Glomerular endothelial cell (primary cell): ENCODE measurements around the gene TRIM17. TPM values are rescaled to one million over a fixed set of nuclear protein-coding genes. Genes with fewer than 3 reads are reported as not detected.
"Not testable (repeated sequence)": the region's sequence is repeated elsewhere in the genome, so short reads cannot be mapped to it uniquely, and the experiment has no call there.

Experiments used
- DNase-seq: peaks from one replicate; pipeline ENCODE4 v3.0.0-alpha.2; 2011; ENCODE audit warnings: low read depth, low spot score; ENCODE audit errors: extremely low read depth
- total RNA-seq: library from RNA; depleted of rRNA; stranded (reverse); fragments of >200 nt; gene quantifications from 2 replicates; pipeline ENCODE4 v1.2.3, GENCODE V29; 2015

The TRIM17 gene
- total RNA-seq, 1 donor from 2014 or later = not detected

- no peak for DNase-seq
Measured at GRCh38 chr1:228448372-228448771, 31.7 kb upstream of the TRIM17 start.

GRCh38 chr1:228446852-228447251, 30.2 kb upstream of the TRIM17 start:
- DNase-seq = no peak

- DNase-seq = no peak
Measured at GRCh38 chr1:228445843-228446650, 29.4 kb upstream of the TRIM17 start.

DNA sequence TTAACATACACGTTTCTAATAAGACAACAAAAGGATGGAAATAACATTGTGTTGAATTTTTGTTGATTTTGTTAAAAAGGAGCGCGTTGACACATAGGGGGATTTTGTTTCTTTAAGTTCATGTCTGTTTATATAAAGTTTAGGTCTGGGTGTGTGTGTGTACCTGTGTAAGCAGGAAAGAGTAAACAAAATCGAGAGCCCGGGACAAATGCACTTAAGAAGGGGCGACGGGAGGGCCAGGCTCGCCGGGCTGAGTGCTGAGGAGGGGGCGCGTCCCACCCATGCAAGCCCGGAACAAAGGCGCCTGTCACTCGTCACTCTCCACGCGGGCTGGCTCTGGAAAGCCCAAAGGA, 28.8 kb upstream of the TRIM17 start:
- DNase-seq = no peak

DNA sequence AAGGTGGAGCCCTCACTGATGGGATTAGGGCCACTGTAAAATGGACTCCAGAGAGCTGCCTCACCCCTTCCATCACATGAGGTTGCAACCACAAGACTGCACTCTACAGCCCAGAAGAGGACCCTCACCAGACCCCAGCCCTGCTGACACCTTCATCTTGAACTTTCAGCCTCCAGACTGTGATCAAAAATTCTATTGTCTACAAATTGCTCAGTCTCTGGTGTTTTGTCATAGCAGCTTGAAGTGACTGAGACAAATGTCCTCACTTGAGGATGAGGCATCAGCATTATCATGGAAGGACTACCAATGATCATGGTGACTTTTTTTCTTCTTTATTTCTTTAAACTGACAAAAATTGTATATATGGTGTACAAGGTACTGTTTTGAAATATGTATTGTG, 26.7 kb upstream of the TRIM17 start:
- no peak for DNase-seq

- DNase-seq = no peak
Measured at GRCh38 chr1:228440761-228441500, 24.3 kb upstream of the TRIM17 start.

DNA sequence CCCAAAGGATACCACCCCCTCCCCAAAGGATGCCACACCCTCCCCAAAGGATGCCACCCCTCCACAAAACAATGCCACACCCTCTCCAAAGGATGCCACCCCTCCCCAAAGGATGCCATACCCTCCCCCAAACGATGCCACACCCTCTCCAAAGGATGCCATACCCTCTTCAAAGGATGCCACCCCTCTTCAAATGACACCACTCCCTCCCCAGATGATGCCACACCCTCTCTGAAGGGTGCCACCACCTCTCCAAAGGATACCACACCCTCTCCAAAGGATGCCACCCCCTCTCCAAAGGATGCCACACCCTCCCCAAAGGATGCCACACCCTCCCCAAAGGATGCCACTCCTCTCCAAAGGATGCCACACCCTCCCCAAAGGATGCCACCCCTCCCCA, 21.6 kb upstream of the TRIM17 start:
- no peak for DNase-seq

- DNase-seq = no peak
Measured at GRCh38 chr1:228437424-228437962, 20.8 kb upstream of the TRIM17 start.

DNA sequence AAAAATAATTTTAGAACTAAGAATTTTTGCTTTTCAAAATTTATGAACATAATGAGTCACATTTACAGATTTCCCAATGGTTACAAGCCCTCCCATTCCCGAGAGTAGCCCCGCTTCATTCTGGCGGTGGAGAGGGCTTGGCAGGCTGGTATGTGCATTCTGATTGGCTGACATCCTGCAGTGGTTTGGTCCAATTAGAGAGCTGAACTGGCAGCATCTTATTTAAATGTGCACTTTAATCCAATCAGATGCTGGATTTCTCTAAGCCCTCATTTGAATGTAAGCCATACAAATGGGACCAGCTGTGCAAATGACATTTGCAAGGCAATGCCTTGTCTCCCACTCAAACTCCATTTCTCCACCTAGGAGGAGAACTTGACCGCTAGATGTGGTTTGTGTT, 18.0 kb upstream of the TRIM17 start:
- DNase-seq = no peak

GRCh38 chr1:228433337-228434053, 16.8 kb upstream of the TRIM17 start:
- not testable (repeated sequence) for DNase-seq

GRCh38 chr1:228430243-228430642, 13.6 kb upstream of the TRIM17 start:
- DNase-seq = no peak

GRCh38 chr1:228429698-228430097, 13.0 kb upstream of the TRIM17 start:
- no peak for DNase-seq

DNA sequence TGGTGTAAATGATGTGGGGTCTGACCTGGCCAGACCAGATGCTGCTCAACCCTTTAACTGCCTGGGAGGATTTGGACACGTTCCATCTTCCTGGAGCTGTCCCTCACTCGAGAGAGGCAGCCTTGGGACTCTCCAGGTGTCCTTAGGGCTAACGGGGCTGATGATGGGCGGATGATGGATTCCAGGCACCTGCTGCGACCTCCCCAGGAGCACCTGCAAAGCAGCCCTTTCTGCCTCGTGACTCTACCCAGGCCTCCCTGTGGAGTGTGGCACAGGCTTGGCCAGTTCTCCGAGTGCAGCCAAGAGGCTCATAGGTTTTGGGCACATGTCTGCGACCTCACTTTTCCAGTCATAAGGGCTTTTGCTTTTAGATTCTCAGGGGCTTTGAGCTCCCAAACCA, 12.3 kb upstream of the TRIM17 start:
- no peak for DNase-seq

GRCh38 chr1:228428412-228428811, 11.8 kb upstream of the TRIM17 start:
- no peak for DNase-seq

DNA sequence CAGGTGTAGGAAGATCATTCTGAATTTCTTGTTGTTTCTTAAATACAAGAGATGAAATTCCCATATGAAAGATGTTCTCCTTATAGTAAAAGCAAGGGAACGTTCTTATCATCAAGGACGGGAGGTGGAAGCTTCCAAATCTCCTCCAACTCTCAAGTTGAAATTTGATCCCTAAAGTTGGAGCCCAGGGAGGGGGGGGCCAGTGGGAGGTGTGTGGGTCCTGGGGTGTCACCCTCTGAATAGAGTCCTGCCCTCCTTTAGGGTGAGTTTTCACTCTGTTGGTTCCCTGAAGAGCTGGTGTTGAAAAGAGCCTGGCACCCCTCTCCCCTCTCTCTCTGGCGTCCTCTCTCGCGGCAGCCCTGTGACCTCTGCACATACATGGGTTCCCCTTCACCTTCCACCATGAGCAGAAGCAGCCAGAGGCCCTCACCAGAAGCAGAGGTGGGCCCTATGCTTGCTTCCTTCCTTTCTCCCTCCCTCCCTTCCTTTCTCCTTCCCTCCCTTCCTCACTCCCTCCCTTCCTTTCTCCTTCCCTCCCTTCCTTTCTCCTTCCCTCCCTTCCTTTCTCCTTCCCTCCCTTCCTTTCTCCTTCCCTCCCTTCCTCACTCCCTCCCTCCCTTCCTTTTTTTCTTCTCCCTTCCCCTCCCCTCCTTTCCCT, 10.0 kb upstream of the TRIM17 start:
- no peak for DNase-seq

DNA sequence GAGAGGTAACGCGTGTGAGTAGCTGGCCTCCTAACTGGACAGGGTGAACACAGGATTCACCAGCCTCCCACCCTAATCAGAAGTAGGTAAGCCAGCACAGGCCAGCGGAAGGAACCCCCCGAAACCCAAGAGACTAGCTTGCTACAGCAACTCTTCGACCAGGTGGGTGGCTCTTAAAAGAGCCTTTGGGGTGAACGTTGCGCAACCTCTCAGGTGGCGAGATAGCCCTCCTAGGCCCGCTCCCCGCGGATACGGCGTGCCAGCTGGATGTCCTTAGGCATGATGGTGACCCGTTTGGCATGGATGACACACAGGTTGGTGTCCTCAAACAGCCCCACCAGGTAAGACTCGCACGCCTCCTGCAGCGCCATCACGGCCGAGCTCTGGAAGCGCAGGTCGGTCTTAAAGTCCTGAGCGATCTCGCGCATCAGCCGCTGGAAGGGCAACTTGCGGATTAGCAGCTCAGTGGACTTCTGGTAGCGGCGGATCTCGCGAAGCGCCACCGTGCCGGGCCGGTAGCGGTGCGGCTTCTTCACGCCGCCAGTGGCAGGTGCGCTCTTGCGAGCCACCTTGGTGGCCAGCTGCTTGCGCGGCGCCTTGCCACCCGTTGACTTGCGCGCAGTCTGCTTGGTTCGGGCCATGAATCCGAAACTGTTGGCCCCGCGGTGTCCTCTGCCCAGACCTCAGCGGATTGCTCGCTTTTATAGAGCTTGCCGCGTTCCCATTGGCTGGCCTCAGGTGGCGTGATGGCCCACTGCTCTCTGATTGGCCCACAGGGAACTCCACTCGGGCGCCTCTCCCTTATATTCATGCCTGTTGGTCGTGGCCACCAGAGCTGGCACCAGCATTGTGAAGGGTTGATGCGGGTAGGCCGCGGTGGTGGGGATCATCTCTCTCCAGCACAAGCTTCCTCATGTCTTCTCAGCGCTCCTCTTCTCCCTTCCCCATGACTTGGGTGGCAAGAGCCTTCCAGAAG, 8.3 kb upstream of the TRIM17 start:
- no peak for DNase-seq

GRCh38 chr1:228423404-228424053, 6.9 kb upstream of the TRIM17 start:
- no peak for DNase-seq

- DNase-seq = no peak
Measured at GRCh38 chr1:228420968-228421826, 4.5 kb upstream of the TRIM17 start.
